ENCODE results near the gene PZP.
"Not testable (repeated sequence)": the region's sequence is repeated elsewhere in the genome, so short reads cannot be mapped to it uniquely, and the experiment has no call there.

Gene PZP

GRCh38 chr12:9208229-9208628, at the start of gene PZP:
PZP (minus strand) TSS chr12:9208395; CDS start chr12:9208341, 54 bp downstream.
- DNase-seq = no peak

GRCh38 chr12:9256758-9257405, 48.7 kb upstream of the PZP start:
- no peak for DNase-seq

GRCh38 chr12:9256341-9256740, 48.1 kb upstream of the PZP start:
- DNase-seq = no peak

GRCh38 chr12:9255837-9256236, 47.6 kb upstream of the PZP start:
- no peak for DNase-seq

GRCh38 chr12:9253464-9253863, 45.3 kb upstream of the PZP start:
- no peak for DNase-seq

- DNase-seq = not testable (repeated sequence)
Measured at GRCh38 chr12:9252791-9253190, 44.6 kb upstream of the PZP start.

GRCh38 chr12:9252256-9252655, 44.1 kb upstream of the PZP start:
- no peak for DNase-seq

- DNase-seq = no peak
Measured at GRCh38 chr12:9248435-9248834, 40.2 kb upstream of the PZP start.

- DNase-seq = no peak
Measured at GRCh38 chr12:9244894-9245293, 36.7 kb upstream of the PZP start.

GRCh38 chr12:9243999-9244649, 35.9 kb upstream of the PZP start:
- no peak for DNase-seq

GRCh38 chr12:9241301-9241700, 33.1 kb upstream of the PZP start:
- no peak for DNase-seq

GRCh38 chr12:9240776-9241175, 32.6 kb upstream of the PZP start:
- DNase-seq = no peak

- DNase-seq = not testable (repeated sequence)
Measured at GRCh38 chr12:9240004-9240635, 31.9 kb upstream of the PZP start.

- DNase-seq = no peak
Measured at GRCh38 chr12:9237286-9237685, 29.1 kb upstream of the PZP start.

GRCh38 chr12:9235519-9235918, 27.3 kb upstream of the PZP start:
- no peak for DNase-seq

- DNase-seq = no peak
Measured at GRCh38 chr12:9227950-9228349, 19.8 kb upstream of the PZP start.

- no peak for DNase-seq
Measured at GRCh38 chr12:9223830-9224229, 15.6 kb upstream of the PZP start.

GRCh38 chr12:9221483-9221882, 13.3 kb upstream of the PZP start:
- DNase-seq = no peak

- not testable (repeated sequence) for DNase-seq
Measured at GRCh38 chr12:9221011-9221410, 12.8 kb upstream of the PZP start.

- no peak for DNase-seq
Measured at GRCh38 chr12:9214534-9214933, 6.3 kb upstream of the PZP start.

GRCh38 chr12:9211687-9212086, 3.5 kb upstream of the PZP start:
- DNase-seq = no peak

- DNase-seq = no peak
Measured at GRCh38 chr12:9204380-9204779, 3.8 kb downstream of the PZP start.

- no peak for DNase-seq
Measured at GRCh38 chr12:9198012-9198411, 10.2 kb downstream of the PZP start.

GRCh38 chr12:9184276-9184675, 23.9 kb downstream of the PZP start:
- no peak for DNase-seq
